ENCODE data around the gene NSUN2.
"Not testable (repeated sequence)": the region's sequence is repeated elsewhere in the genome, so short reads cannot be mapped to it uniquely, and the experiment has no call there.

Gene NSUN2

DNA sequence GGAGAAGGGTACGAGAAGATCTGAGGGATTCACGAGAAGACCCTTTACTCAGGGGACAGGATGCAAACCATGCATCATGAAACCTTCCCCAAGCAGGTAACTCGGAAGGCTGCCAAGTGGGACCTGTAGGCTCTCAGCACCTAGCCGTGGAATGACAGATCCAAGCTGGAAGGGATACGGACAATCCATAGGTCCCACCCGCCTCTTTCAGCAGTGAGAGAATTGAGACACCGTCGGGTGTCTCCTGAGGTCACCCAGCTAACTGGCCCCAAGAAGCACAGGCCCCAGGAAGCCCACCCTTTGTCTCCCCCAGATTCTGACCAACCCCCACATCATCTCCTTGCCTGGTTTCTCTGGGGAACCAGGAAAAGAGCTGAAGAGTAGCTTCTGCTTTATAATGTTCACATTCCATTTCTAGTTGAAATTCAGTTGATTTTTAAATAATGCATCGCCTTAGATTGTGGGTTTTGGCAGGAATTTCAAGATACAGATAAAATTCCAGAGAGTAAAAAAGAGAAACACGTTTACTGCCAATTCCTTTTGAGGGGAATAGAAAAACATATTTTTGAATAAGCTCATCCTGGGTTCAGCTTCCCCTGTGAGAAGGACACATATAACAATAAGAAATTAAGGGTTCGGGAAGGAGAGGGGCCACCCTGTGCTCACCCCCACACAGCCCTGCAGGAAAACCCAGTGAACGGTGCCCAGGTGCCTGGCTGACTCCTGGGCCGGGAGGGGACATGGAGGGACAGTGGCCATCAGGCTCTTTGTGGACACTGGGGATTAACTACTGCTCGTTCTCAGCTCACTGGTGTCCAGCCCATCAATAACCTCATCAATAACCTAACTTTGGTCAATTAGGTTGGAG lies 51.1 kb downstream of the NSUN2 start:
- no peak for DNase-seq

GRCh38 chr5:6581090-6581489 lies 51.8 kb downstream of the NSUN2 start:
- no peak for DNase-seq

GRCh38 chr5:6579535-6579934 lies 53.3 kb downstream of the NSUN2 start:
- DNase-seq = no peak

- no peak for DNase-seq
Measured at GRCh38 chr5:6578676-6579343, 54.0 kb downstream of the NSUN2 start.

- DNase-seq = peak; percentile 43
Measured at GRCh38 chr5:6576861-6577501, 55.9 kb downstream of the NSUN2 start.

DNA sequence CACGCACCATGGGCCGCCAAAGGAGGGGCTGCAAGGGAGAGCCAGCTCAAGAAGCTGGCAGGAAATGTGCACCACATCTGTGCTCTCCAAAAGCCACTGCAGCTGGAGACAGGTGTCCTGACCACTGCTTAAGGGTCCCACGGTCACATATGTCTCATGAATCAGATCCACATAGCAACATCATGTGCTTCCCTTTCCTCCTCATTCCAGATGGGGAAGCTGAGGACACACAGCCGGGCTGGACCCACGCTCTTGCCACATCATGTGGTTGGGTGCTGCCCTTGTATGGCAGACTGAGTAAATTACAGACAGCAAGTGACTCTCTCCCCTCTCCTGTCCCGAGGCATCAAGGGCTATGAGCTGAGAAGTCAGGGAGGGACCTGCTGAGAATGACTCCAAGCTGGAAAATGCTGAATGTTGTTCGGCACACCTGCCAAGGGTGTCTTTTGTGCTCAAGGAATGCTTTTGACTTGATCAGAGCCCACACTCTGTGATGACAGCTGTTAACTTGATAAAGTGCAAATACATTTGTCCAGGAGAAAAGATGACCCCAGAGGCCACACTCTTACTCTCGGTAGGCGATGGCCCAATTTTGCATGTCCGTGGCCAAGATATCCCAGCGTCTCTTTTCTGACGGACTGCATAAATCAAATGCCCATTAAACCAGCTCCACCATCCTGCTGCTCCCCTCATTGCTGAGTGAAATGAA lies 58.2 kb downstream of the NSUN2 start:
- no peak for DNase-seq

DNA sequence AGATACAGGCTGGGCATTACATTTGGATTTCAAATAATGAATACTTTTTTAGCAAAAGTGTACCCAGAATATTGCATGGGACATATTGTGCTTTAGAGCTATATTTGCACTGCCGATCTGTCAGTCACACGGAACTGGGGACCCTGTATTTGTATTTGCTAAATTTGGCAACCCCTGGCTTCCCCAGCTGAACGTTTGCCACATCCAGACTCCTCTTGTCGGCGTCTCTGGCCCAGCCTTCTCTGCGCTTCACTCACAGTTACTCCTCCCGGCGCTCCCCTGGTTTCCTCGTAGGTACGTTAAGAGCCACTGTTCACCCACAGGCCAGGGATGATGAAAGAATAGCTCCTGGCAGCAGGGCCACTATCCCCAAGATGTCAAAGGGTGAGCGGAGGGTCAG lies 58.7 kb downstream of the NSUN2 start:
- no peak for DNase-seq

- DNase-seq = no peak
Measured at GRCh38 chr5:6573651-6574101, 59.2 kb downstream of the NSUN2 start.

- DNase-seq = no peak
Measured at GRCh38 chr5:6572825-6573380, 59.9 kb downstream of the NSUN2 start.

GRCh38 chr5:6572086-6572824 lies 60.6 kb downstream of the NSUN2 start:
- no peak for DNase-seq

DNA sequence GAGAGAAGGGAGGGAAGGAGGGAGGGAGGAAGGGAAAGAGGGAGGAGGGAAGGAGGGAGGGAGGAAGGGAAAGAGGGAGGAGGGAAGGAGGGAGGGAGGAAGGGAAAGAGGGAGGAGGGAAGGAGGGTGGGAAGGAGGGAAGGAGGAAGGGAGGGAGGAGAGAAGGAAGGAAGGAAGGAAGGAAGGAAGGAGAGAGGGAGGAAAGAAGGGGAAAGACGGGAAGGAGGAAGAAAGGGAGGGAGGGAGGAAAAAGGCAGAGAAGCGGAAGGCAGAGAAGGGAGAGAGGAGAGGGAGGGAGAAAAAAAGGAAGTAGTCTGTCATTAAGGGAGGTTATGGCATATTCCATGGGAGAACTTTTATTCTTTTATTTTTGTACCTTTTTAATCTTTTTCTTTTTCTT lies 61.2 kb downstream of the NSUN2 start:
- not testable (repeated sequence) for DNase-seq

DNA sequence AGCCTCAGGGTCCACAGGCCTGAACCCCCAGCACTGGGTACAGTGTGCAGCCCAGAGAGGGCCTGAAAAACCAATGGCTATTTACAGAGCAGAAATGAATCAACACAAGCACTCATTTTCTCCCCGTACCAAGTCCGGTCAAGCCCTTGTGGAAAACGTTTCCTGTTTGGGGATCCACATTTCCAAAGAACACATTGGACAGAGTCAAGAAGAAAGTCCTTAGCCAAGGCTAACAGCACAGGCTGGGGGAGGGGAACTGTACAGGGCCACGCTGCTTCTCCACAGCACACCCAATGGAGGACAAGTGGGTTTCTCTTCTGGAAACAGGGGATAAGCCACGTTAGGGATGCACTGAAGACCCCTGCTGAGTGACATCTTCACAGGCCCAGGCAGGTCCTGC lies 62.3 kb downstream of the NSUN2 start:
- no peak for DNase-seq

DNA sequence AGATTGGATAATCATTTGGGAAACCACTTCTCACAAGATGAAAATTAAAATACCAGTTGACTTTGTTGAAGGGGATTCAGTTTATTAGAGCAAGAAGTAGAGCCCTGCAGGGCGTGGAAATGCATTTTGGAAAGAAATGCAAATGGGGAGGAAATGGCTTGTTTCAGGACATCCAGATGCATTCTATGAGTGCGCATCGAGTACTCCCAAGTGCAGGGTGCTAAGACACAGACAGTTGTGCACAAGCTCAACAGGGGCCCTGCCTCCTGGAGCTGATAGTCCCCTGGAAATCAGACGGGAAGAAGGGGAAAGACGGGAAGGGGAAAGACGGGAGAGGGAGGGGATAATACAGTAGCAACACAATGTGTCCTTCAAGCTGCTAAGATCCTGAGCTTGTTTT lies 64.0 kb downstream of the NSUN2 start:
- no peak for DNase-seq

- no peak for DNase-seq
Measured at GRCh38 chr5:6568383-6568782, 64.5 kb downstream of the NSUN2 start.

GRCh38 chr5:6567835-6568234 lies 65.0 kb downstream of the NSUN2 start:
- DNase-seq = no peak

DNA sequence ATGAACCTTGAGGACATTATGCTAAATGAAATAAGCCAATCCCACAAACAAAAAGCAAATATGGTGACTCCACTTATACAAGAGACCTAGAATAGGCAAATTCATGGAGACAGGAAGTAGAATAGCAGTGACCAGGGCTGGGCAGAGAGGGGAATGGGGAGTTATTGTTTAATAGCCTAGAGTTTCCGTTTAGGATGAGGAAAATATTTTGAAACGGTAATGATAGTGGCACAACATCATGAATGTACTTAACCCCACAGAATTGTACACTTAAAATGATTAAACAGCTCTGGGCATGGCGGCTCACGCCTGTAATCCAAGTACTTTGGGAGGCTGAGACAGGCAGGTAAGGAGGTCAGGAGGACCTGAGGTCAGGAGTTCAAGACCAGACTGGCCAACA lies 65.8 kb downstream of the NSUN2 start:
- no peak for DNase-seq

DNA sequence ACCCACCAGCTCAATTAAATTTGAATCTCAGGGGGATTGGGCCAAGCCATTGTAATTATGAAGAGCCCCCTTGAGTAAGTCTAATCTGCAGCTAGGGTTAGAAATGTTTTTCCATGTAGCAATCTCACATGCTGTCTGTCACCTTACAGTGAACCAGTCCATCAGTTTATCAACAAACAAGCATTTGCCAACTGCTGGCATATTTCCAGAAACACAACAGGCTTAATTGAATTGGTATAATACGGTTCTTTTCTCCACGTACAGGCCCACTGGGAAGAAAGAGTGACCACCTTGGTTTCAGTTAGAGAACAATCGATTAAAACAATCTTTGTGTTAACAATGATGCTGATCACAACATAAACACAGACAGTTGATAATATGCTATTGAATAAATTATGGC lies 67.4 kb downstream of the NSUN2 start:
- DNase-seq = no peak

DNA sequence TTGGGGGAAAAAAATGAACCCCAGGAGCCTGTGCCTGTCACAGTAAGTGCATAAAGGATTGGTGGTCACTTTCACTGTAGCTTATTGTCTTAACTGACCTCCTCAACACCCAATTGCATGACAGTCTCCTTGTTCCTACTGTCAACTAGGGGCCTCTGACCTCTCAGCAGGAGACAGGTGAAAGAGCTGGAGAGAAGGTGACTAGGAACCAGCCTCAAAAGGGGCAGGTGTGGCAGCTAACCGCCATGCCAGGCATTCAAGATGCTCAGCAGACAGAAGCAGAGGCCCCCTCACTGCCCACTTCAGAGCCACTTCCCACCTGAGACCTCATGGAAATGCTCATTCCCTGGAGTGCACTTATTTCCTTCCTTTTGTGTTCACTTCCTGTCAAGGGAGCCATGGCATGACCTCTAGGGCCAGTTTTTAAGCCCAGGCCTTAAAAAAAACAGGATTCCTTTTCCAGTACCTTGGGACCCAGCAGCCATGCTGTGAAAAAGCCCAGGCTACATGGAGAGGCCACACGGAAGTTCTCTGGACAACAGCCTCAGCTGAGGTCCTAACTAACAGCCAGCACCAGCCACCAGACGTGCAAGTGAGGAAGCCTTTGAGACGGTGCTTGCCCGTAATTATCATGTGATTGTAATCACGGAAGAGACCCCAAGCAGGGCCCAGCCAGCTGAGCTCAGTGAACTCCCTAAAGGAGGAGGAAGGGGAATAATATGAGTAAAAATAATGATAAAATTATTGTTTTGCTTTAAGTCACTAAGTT lies 74.9 kb downstream of the NSUN2 start:
- DNase-seq = no peak

GRCh38 chr5:6556802-6557102 lies 76.1 kb downstream of the NSUN2 start:
- DNase-seq = no peak

DNA sequence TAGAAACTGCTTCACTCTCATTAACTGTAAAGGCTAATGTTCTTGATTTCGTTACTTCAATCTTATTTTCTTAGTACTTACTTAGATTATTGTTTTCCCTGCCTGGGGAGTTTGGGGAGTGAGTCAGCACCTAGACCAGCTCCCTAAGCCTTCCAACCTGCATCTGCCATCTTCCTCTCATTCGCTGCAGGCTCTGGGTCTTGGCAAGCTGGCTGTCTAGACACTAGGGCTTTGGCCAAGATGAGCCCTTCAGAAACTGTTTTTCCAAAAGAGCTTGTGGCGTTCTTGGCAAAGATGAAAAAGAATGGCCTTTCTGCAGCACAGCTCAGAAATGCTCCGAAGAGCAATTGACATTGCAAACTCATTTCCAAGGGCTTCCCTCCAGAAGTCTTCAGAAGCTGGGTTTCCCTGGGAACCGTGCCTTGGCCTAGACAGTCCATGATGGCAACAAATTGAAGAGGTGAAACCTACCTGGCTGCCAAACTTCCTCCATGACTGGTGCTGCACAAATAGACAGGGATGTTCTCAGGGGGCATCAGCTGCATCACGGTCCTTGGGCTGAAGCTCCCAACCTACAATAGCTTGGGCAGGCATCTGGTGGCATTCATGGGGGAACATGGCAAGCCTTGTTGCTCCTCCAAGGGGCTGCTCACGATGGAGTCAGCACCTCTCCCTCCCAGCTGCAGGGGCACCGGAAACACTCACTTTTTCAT lies 76.6 kb downstream of the NSUN2 start:
- no peak for DNase-seq

DNA sequence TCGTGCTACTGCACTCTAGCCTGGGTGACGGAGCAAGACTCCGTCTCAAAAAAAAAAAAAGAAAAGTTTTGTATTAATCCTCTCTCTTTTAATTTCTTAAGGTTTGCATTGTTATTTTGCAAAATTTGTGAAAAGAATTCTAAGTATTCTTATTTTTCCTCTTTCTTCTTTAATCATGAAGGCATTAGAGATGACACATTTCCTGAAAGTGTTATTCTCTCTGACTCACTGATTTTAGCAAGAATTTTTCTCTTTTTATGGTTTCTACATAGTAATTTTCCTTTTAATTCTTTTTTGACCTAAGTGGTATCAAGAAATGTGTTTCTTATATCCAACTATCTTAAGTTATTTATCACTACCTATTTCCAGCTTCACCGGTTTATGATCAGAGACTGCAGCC lies 78.0 kb downstream of the NSUN2 start:
- no peak for DNase-seq

All from NCI-H2171 treated with DMSO at 0.1 percent for 48 hours (cell line).